Measurements from ENCODE around the gene CDCA7L. TPM values are rescaled to one million over a fixed set of nuclear protein-coding genes. Genes with fewer than 3 reads are reported as not detected.

Gene CDCA7L
- total RNA-seq, 1 experiment from 2014 or later, result 107 TPM

GRCh38 chr7:21969822-21970221, 24.1 kb upstream of the CDCA7L start (continued):
- TF ChIP-seq EZH2 (IDR thresholded peaks at IDR 0.05) (no peak), MAX (IDR thresholded peaks at IDR 0.05) (no peak), POLR2AphosphoS5 (IDR thresholded peaks at IDR 0.05; ENCODE audit: low read depth, low read length) (no peak)

- DNase-seq (ENCODE audit: low read depth, low spot score) (no peak), ATAC-seq (no peak)
- RAD21 ChIA-PET (ENCODE audit: low non-redundant PET in 1 of 2, low total read pairs in 2 of 2, uncharacterized antibody in 2 of 2, unreplicated experiment in 2 of 2), result no interaction called here
- Histone ChIP-seq H2AFZ (ENCODE audit: low read depth, low read length, poor library complexity, severe bottlenecking) (no peak overlapping the region), H3K27ac (ENCODE audit: low read depth, low read length) (no peak overlapping the region), H3K9me3 (ENCODE audit: control insufficient read depth in 1 of 2, insufficient read depth in 1 of 2, low read depth in 1 of 2, low read length in 2 of 2) (no peaks in the 10 kb centered on the region), H3K4me1 (ENCODE audit: control insufficient read depth in 1 of 2, insufficient read depth in 2 of 2, low read length in 2 of 2) (peaks cover 4 to 16% of the 10 kb centered on the region in 2 experiments; a peak in 3 of 4 replicates), H3K4me3 (replicated peaks in 1 of 2; ENCODE audit: low read depth in 1 of 2, low read length in 2 of 2) (no peak overlapping the region), H4K20me1 (ENCODE audit: insufficient read depth) (no peaks in the 10 kb centered on the region), H3K9ac (ENCODE audit: low read length) (no peak overlapping the region), H3K9me2 (ENCODE audit: insufficient read depth) (no peaks in the 10 kb centered on the region), H3K79me2 (ENCODE audit: insufficient read depth, low read length) (no peaks in the 10 kb centered on the region), H3K4me2 (ENCODE audit: low read length) (no peak overlapping the region), H3K27me3 (ENCODE audit: insufficient read depth, low read length) (no peaks in the 10 kb centered on the region), H3K36me3 (ENCODE audit: control insufficient read depth in 1 of 2, insufficient read depth in 2 of 2, low read length in 2 of 2) (no peaks in the 10 kb centered on the region)
- intact Hi-C loops (cut with micrococcal nuclease), result no loop called here
- CTCF ChIA-PET, result no interaction called here
- POLR2A ChIA-PET, result no interaction called here
- no peak for TF ChIP-seq CBX3 (IDR thresholded peaks at IDR 0.05; ENCODE audit: low read depth)
- TF ChIP-seq, protein P1, sequence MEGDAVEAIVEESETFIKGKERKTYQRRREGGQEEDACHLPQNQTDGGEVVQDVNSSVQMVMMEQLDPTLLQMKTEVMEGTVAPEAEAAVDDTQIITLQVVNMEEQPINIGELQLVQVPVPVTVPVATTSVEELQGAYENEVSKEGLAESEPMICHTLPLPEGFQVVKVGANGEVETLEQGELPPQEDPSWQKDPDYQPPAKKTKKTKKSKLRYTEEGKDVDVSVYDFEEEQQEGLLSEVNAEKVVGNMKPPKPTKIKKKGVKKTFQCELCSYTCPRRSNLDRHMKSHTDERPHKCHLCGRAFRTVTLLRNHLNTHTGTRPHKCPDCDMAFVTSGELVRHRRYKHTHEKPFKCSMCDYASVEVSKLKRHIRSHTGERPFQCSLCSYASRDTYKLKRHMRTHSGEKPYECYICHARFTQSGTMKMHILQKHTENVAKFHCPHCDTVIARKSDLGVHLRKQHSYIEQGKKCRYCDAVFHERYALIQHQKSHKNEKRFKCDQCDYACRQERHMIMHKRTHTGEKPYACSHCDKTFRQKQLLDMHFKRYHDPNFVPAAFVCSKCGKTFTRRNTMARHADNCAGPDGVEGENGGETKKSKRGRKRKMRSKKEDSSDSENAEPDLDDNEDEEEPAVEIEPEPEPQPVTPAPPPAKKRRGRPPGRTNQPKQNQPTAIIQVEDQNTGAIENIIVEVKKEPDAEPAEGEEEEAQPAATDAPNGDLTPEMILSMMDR (IDR thresholded peaks at IDR 0.05 in 2 of 3, conservative IDR thresholded peaks at IDR 0.05 in 1 of 3; ENCODE audit: borderline replicate concordance in 1 of 3, insufficient read depth in 1 of 3, low read depth in 2 of 3, low read length in 2 of 3), result no peak
- TF ChIP-seq POLR2A (IDR thresholded peaks at IDR 0.05; ENCODE audit: borderline replicate concordance, extremely low read depth, insufficient read depth, insufficient read length), result no peak
- TF ChIP-seq EZH2phosphoT487 (IDR thresholded peaks at IDR 0.05; ENCODE audit: borderline replicate concordance), result no peak
- no TSS peak for BruUV-seq (replicated peaks)
Measured at GRCh38 chr7:21967598-21968003, 21.9 kb upstream of the CDCA7L start.
